NCI-H460 (cell line): Measurements from ENCODE around the gene MED12L. TPM values are rescaled to one million over a fixed set of nuclear protein-coding genes. Genes with fewer than 3 reads are reported as not detected.

Experiments used
- DNase-seq: peaks from one replicate; pipeline ENCODE4 v3.0.0-alpha.2; 2016; ENCODE audit warnings: low read depth; ENCODE audit errors: extremely low read depth
- total RNA-seq: library from RNA; depleted of rRNA; stranded (reverse); fragments of >200 nt; shearing (Covaris generic); gene quantifications from 2 replicates; pipeline ENCODE4 v1.2.3, GENCODE V29; 2014

MED12L gene
- total RNA-seq, 1 experiment from 2014 or later, result 0.54 TPM

- no peak for DNase-seq
Measured at GRCh38 chr3:151436675-151437446, 351.4 kb downstream of the MED12L start.

GRCh38 chr3:151437906-151438305 is 352.4 kb downstream of the MED12L start:
- DNase-seq, result no peak

- peak; percentile 51 for DNase-seq
Measured at GRCh38 chr3:151439652-151440125, 354.2 kb downstream of the MED12L start.

- DNase-seq, result no peak
Measured at GRCh38 chr3:151440940-151441339, 355.5 kb downstream of the MED12L start.

GRCh38 chr3:151443583-151443982 is 358.1 kb downstream of the MED12L start:
- DNase-seq, result no peak

GRCh38 chr3:151445273-151446001 is 360.0 kb downstream of the MED12L start:
- no peak for DNase-seq

GRCh38 chr3:151446002-151446340 is 360.5 kb downstream of the MED12L start:
- no peak for DNase-seq

GRCh38 chr3:151452368-151452767 is 366.9 kb downstream of the MED12L start:
- DNase-seq, result no peak

- no peak for DNase-seq
Measured at GRCh38 chr3:151452841-151453240, 367.4 kb downstream of the MED12L start.

GRCh38 chr3:151456065-151456464 is 370.6 kb downstream of the MED12L start:
- no peak for DNase-seq

GRCh38 chr3:151459358-151459757 is 373.9 kb downstream of the MED12L start:
- no peak for DNase-seq

- DNase-seq, result no peak
Measured at GRCh38 chr3:151460228-151460627, 374.8 kb downstream of the MED12L start.

GRCh38 chr3:151460774-151461450 is 375.4 kb downstream of the MED12L start, which contains the start of gene IGSF10:
IGSF10 (minus strand) TSS chr3:151461061; CDS start chr3:151458709, 2,352 bp downstream.
- no peak for DNase-seq

GRCh38 chr3:151462278-151462780 is 376.9 kb downstream of the MED12L start:
- DNase-seq, result no peak

- no peak for DNase-seq
Measured at GRCh38 chr3:151462991-151463390, 377.5 kb downstream of the MED12L start.

GRCh38 chr3:151467069-151467468 is 381.6 kb downstream of the MED12L start:
- no peak for DNase-seq

- peak; percentile 68 for DNase-seq
Measured at GRCh38 chr3:151468284-151468917, 382.9 kb downstream of the MED12L start.

GRCh38 chr3:151476344-151477018 is 391.0 kb downstream of the MED12L start:
- DNase-seq, result no peak

- no peak for DNase-seq
Measured at GRCh38 chr3:151477591-151478334, 392.3 kb downstream of the MED12L start.
